Measurements from ENCODE around the gene PHF21B.
A peak's percentile ranks its signal among the peaks of the same experiment; 100 is the strongest.

The PHF21B gene

DNA sequence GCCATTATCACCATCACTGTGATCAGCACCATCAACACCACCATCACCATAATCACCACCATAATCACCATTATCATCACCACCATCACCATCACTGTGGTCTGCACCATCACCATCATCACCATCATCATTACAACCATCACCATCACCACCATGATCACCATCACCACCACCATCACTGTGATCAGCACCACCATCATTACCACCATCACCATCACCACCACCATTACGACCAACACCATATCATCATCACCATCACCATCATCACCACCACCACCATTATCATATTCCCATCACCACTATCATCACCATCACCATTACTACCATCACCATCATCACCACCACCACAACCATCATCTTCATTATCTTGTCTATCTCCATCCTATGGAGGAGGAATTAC lies 125.2 kb downstream of the PHF21B start:
- H3K36me3 ChIP-seq (ENCODE audit: control insufficient read depth in 2 of 2, insufficient read depth in 1 of 2, low read length in 2 of 2): no peaks in the 10 kb centered on the region
- no peaks in the 10 kb centered on the region for H3K9me3 ChIP-seq (ENCODE audit: control insufficient read depth, insufficient read depth, low read depth, low read length)
- no peak overlapping the region for H3K27ac ChIP-seq (ENCODE audit: extremely low read depth, low read depth, low read length)
- POLR2A ChIA-PET: no interaction called here
- TF ChIP-seq ZNF704 (tag by site-specific recombination; IDR thresholded peaks at IDR 0.05) (0 out of 2 replicates have a peak, but pooled peaks have one; percentile 25), ZNF513 (tag by site-specific recombination; IDR thresholded peaks at IDR 0.05) (peak; percentile 73; the same call in 1 of the 2 replicates), ZNF248 (tag by site-specific recombination; IDR thresholded peaks at IDR 0.05) (peak; percentile 52; the same call in 1 of the 2 replicates), ZNF621 (tag by site-specific recombination; IDR thresholded peaks at IDR 0.05) (peak; percentile 69; the same call in 1 of the 2 replicates), ZNF785 (tag by site-specific recombination; IDR thresholded peaks at IDR 0.05) (peak; percentile 59; the same call in 1 of the 2 replicates), ZNF202 (tag by site-specific recombination; IDR thresholded peaks at IDR 0.05; ENCODE audit: borderline replicate concordance) (no peak), MEIS1 (CRISPR knock-in tag; IDR thresholded peaks at IDR 0.05; ENCODE audit: borderline replicate concordance) (no peak), ZNF311 (tag by site-specific recombination; IDR thresholded peaks at IDR 0.05; ENCODE audit: borderline replicate concordance) (peak; percentile 89; the same call in 1 of the 2 replicates), YY2 (tag by site-specific recombination; IDR thresholded peaks at IDR 0.05) (peak; percentile 56; the same call in 1 of the 2 replicates), ZNF169 (tag by site-specific recombination; IDR thresholded peaks at IDR 0.05) (0 out of 2 replicates have a peak, but pooled peaks have one; percentile 52), ZNF658 (tag by site-specific recombination; IDR thresholded peaks at IDR 0.05) (peak; percentile 83; the same call in 1 of the 2 replicates)
- H3K4me1 ChIP-seq (ENCODE audit: control insufficient read depth, insufficient read depth, low read length): no peaks in the 10 kb centered on the region
- H3K4me3 ChIP-seq (ENCODE audit: low read depth, low read length): no peak overlapping the region
- CTCF ChIA-PET: no interaction called here

DNA sequence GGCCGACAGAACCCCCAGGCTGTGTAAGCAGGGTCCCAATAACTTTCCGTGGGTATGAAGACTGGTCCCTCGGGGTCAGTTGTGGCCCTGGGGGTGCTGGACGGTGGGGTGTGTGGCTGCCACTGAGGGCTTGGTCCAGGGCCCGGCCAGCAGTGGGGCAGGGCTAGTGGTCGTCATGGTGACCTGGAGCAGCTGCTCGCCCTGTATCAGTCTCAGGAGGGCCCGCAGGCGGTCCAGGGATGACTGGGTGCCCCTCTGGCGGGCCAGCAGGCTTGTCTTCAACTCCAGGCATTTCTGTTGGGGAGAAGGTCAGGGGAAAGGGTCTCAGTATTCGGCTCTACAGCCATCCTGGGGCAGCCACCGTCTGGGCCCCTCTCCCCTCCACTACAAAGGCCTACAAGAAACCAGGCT lies 126.8 kb downstream of the PHF21B start:
- Histone ChIP-seq H3K27ac (ENCODE audit: extremely low read depth, low read depth, low read length) (no peak overlapping the region), H3K4me1 (ENCODE audit: control insufficient read depth, insufficient read depth, low read length) (no peaks in the 10 kb centered on the region), H3K9me3 (ENCODE audit: control insufficient read depth, insufficient read depth, low read depth, low read length) (no peaks in the 10 kb centered on the region), H3K4me3 (ENCODE audit: low read depth, low read length) (no peak overlapping the region), H3K36me3 (ENCODE audit: control insufficient read depth in 2 of 2, insufficient read depth in 1 of 2, low read length in 2 of 2) (no peaks in the 10 kb centered on the region)
- ChIA-PET POLR2A (no interaction called here), CTCF (interaction anchor here (0.5 kb wide), 1 partner anchor 62 kb away, joined by 3 read pairs; no protein-coding TSS in a partner anchor)
- no peak for TF ChIP-seq OSR2 (tag by site-specific recombination; IDR thresholded peaks at IDR 0.05)
- TF ChIP-seq OVOL3 (tag by site-specific recombination; IDR thresholded peaks at IDR 0.05): no peak

DNA sequence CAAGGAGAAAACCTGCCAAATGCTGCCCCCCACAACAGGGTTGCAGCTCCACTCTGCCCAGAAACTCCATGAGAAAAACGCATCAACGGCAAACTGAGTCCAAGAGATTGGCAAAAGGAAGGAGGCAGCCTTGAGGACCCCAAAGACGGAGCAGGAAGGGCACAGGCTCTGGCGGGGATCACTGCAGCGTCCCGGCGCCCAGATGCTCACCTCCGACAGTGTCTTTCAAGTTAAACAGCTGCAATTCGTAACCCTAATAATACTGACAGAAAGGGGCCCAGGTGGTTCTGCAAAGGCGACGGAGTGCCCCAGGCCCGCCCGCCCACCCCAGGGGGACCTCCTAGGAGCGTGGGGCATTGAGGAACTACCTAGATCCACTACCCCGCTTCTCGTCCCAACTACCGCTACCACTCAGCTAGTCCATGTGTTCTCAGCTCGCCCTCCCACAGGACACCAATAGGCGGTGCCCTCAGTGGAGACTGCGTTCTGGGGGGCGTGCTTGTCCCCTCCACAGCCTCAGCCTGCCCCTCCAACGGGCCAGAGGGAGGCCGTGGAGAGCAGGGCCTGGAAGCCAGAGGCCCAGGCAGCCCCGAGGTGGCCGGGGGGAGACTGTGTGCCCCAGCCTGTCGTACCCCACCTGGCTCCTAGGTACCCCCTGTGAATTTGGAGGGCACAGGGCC lies 127.4 kb downstream of the PHF21B start:
- ChIA-PET POLR2A (no interaction called here), CTCF (interaction anchor here (0.6 kb wide), 2 partner anchors 213 to 674 kb away, joined by 3 to 4 read pairs; no protein-coding TSS in a partner anchor)
- H3K9me3 ChIP-seq (ENCODE audit: control insufficient read depth, insufficient read depth, low read depth, low read length): no peaks in the 10 kb centered on the region
- TF ChIP-seq WT1 (tag by site-specific recombination; IDR thresholded peaks at IDR 0.05): no peak
- no peak for TF ChIP-seq ZNF175 (tag by site-specific recombination; IDR thresholded peaks at IDR 0.05)
- TF ChIP-seq KLF9 (tag by site-specific recombination; IDR thresholded peaks at IDR 0.05; ENCODE audit: low read depth): no peak
- no peak for TF ChIP-seq SCRT2 (tag by site-specific recombination; IDR thresholded peaks at IDR 0.05)
- TF ChIP-seq ZNF704 (tag by site-specific recombination; IDR thresholded peaks at IDR 0.05): no peak
- no peak overlapping the region for H3K4me3 ChIP-seq (ENCODE audit: low read depth, low read length)
- H3K4me1 ChIP-seq (ENCODE audit: control insufficient read depth, insufficient read depth, low read length): no peaks in the 10 kb centered on the region
- H3K27ac ChIP-seq (ENCODE audit: extremely low read depth, low read depth, low read length): no peak overlapping the region
- H3K36me3 ChIP-seq (ENCODE audit: control insufficient read depth in 2 of 2, insufficient read depth in 1 of 2, low read length in 2 of 2): no peaks in the 10 kb centered on the region

All from HEK293 (cell line).